Epithelial cell of proximal tubule (primary cell): Measurements from ENCODE around the gene TRPC1. TPM values are rescaled to one million over a fixed set of nuclear protein-coding genes. Genes with fewer than 3 reads are reported as not detected.
"Not testable (repeated sequence)": the region's sequence is repeated elsewhere in the genome, so short reads cannot be mapped to it uniquely, and the experiment has no call there.

Source experiments
- DNase-seq: peaks from one replicate; pipeline ENCODE4 v3.0.0-alpha.2; 2011; ENCODE audit warnings: low read depth
- H3K4me3 ChIP-seq: 2 replicates; pipeline ENCODE4 v1.5.1; 2011; ENCODE audit warnings: low read depth, mild to moderate bottlenecking, low read length
- total RNA-seq: library from RNA; depleted of rRNA; stranded (reverse); fragments of >200 nt; gene quantifications from 2 replicates; pipeline ENCODE4 v1.2.3, GENCODE V29; 2015
- TF ChIP-seq, protein P1 (sequence below): conservative IDR thresholded peaks from 2 replicates; pipeline ENCODE4 v1.5.1; 2012; ENCODE audit warnings: low read depth, mild to moderate bottlenecking, low read length

The TRPC1 gene
- total RNA-seq, 1 donor from 2014 or later = 20.0 TPM

DNA sequence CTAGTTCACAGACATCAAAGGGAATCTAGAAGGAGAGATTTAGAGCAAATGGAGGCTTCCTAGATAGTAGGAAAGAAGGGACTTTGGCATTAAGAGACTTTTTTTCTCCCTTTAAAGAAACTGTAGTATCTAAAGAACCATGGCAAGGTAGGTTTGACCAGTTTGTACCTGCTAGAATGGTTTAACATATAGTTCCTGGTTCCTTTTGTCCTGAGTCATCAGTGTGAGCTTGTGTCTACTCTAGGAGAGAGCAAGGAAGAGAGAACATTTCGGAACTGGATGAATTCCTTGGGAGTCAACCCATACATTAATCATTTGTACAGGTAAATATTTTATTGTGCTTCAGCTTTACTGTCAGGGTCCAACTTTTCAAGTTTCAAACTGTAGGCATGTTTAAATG, 29.6 kb upstream of the TRPC1 start:
- DNase-seq = no peak
- H3K4me3 ChIP-seq = no peak overlapping the region
- TF ChIP-seq, protein P1, sequence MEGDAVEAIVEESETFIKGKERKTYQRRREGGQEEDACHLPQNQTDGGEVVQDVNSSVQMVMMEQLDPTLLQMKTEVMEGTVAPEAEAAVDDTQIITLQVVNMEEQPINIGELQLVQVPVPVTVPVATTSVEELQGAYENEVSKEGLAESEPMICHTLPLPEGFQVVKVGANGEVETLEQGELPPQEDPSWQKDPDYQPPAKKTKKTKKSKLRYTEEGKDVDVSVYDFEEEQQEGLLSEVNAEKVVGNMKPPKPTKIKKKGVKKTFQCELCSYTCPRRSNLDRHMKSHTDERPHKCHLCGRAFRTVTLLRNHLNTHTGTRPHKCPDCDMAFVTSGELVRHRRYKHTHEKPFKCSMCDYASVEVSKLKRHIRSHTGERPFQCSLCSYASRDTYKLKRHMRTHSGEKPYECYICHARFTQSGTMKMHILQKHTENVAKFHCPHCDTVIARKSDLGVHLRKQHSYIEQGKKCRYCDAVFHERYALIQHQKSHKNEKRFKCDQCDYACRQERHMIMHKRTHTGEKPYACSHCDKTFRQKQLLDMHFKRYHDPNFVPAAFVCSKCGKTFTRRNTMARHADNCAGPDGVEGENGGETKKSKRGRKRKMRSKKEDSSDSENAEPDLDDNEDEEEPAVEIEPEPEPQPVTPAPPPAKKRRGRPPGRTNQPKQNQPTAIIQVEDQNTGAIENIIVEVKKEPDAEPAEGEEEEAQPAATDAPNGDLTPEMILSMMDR = no peak

DNA sequence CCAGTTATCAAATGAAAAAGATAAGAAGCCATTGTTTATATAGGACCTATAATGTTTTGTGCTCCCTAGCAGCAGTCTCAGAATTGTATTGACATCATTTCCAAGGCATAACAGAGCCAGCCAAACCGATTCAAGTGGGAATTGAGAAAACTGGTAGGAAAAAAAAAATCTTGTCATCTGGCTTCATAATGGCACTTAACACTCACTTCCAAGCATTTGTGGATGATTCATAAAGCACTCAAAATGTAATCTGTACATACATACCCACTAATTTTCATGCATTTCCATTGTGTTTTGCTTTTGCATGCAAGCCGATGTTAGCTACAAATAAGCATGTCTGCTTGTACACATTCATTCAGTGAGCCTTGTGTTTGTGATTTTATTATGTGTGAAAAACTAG, 18.6 kb upstream of the TRPC1 start:
- no peak for DNase-seq
- TF ChIP-seq, protein P1 = no peak
- H3K4me3 ChIP-seq = no peak overlapping the region

DNA sequence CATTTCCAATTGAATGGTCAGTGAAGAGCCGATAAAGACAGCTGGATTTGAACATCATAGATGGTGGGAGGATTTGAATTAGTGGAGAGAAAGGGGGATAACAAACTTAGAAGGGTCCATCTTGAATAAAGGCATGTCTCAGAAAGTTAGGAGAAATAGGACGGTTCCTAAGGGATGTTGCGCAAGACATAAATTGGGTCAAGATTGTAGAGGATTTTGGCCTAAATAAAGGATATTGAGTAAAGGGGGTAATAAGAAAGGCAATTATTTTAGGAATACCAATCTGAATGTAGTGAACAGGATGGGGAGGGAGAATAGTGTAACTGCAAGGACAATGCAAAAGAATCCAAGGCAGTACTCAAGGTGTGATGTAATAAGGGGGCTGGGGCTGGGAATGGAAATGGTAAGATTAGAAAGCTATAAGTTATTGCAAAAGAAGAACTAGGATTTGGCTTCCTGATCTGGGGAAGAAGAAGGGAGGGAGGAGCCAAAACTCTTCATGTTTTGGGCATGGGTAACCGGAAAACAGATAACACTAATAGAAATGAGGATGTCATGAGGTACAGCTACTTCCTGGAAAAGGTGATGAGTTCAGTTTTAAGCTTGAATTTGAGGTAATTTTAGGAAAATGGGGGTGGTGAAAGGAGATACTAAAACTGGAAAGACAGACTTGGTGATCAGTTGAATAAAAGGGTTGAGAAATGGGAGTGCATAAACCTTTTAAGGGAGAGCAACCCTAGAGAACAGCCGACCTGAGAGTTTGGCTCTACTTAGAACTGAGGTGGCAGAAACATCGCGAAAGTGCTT, 17.3 kb upstream of the TRPC1 start:
- DNase-seq = no peak
- H3K4me3 ChIP-seq = no peak overlapping the region
- TF ChIP-seq, protein P1 = no peak

DNA sequence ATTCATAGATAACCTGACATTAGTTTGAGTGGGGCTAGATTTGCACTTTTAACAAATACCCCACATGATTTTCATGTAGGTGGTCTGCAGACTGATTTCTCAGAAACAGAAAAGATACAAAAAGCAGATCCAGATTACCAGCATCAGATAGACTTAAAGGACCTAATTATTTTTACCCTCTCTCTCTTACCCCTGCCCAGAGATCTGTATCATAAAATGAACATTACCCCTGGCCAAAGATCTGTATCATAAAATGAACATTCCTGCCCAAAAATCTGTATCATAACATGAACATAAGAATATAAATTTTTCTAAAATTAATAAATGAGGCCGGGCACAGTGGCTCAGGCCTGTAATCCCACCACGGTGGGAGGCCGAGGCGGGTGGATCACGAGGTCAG, 14.6 kb upstream of the TRPC1 start:
- TF ChIP-seq, protein P1 = no peak
- DNase-seq = no peak
- H3K4me3 ChIP-seq = no peak overlapping the region

DNA sequence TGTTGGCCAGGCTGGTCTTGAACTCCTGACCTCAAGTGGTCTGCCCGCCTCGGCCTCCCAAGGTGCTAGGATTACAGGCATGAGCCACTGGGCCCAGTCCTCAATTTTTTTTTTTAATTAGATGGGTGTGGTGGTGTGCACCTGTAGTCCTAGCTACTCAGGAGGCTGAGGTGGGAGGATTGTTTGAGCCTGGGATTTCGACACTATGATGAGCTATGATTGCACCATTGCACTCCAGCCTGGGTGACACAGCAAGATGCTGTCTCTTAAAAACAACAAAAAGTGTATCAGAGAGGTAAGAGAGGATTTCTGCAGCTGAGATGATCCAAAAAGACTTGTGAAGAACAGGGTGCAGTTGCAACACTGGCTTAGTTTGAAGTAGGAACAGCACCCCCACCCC, 9.0 kb upstream of the TRPC1 start:
- not testable (repeated sequence) for H3K4me3 ChIP-seq, DNase-seq

DNA sequence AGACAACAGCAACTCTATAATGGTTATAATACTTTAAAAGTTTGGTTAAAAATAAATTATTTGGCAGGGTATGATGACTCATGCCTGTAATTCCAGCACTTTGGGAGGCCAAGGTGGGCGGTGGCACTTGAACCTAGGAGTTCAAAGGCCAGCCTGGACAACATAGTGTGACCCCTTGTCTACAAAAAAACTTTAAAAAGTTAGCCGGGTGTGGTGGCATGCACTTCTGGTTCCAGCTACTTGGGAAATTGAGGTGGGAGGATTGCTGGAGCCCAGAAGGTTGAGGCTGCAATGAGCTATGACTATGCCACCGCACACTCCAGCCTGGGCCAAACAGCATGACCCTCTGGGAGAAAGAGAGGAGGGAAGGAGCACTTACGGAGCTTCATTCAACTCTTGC, 7.7 kb upstream of the TRPC1 start:
- no peak for DNase-seq
- H3K4me3 ChIP-seq = no peak overlapping the region
- TF ChIP-seq, protein P1 = no peak

DNA sequence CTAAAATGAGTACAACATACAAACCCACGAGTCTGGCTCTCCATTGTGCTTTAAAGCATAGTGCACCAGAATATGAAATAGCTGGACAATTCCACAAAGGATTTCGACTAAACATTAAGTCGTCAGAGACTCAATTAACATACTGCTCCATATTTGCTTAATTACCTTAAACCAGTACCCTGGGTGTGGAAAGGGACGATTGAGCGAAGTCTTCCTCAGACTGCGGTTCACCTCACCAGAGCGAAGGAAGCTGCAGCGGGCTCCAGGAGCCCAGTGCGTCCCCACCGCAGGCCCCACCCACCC, 218 bp upstream of the TRPC1 start:
- DNase-seq = peak; percentile 16
- H3K4me3 ChIP-seq = peak overlapping the region; percentile 94
- TF ChIP-seq, protein P1 = no peak
